ENCODE data around the gene CRACR2B.

CRACR2B gene

GRCh38 chr11:794766-795633, 32.7 kb upstream of the CRACR2B start:
- no peak for DNase-seq

GRCh38 chr11:795634-796564, 31.8 kb upstream of the CRACR2B start:
- no peak for DNase-seq

GRCh38 chr11:796565-797295, 31.0 kb upstream of the CRACR2B start:
- no peak for DNase-seq

- peak; percentile 74 to 83 for DNase-seq
Observed at GRCh38 chr11:797296-798092, 30.2 kb upstream of the CRACR2B start.

- DNase-seq, result peak; percentile 41 to 87
Observed at GRCh38 chr11:798093-798713, 29.5 kb upstream of the CRACR2B start, which contains the start of gene SLC25A22. Gene SLC25A22, minus strand, starts transcription at chr11:798281. Its CDS starts 3,275 bp downstream, at chr11:795006.

- DNase-seq, result no peak
Observed at GRCh38 chr11:799641-800316, 27.9 kb upstream of the CRACR2B start.

- no peak for DNase-seq
Observed at GRCh38 chr11:800473-800872, 27.2 kb upstream of the CRACR2B start.

- no peak for DNase-seq
Observed at GRCh38 chr11:801097-801780, 26.5 kb upstream of the CRACR2B start.

GRCh38 chr11:802018-802617, 25.6 kb upstream of the CRACR2B start:
- DNase-seq, result no peak

- DNase-seq, result no peak
Observed at GRCh38 chr11:802693-803466, 24.8 kb upstream of the CRACR2B start.

GRCh38 chr11:803467-803742, 24.3 kb upstream of the CRACR2B start:
- DNase-seq, result no peak

- DNase-seq, result no peak
Observed at GRCh38 chr11:803770-804598, 23.7 kb upstream of the CRACR2B start.

GRCh38 chr11:804599-804964, 23.1 kb upstream of the CRACR2B start:
- DNase-seq, result no peak

GRCh38 chr11:808427-809286, 19.1 kb upstream of the CRACR2B start:
- DNase-seq, result no peak

GRCh38 chr11:809287-810039, 18.3 kb upstream of the CRACR2B start, which contains the start of gene RPLP2:
Gene RPLP2, plus strand, starts transcription at chr11:809967. Its CDS starts 268 bp downstream, at chr11:810235.
- peak; percentile 97 to 99 for DNase-seq

GRCh38 chr11:810040-810567, 17.6 kb upstream of the CRACR2B start:
- no peak for DNase-seq

Data from NCI-H446 (cell line).